Stimulated activated CD8-positive, alpha-beta memory T cell treated with anti-CD3 and anti-CD28 coated beads, Interleukin-7, amount 100 ng/mL, for 4 hours (primary cell): ENCODE measurements around the gene TMEM187.

Experiments
- DNase-seq, 2 donors: peaks; one replicate each; pipeline ENCODE4 v3.0.0-alpha.2; 2020; ENCODE audit warnings: low read depth in 2 of 2

TMEM187 gene

DNA sequence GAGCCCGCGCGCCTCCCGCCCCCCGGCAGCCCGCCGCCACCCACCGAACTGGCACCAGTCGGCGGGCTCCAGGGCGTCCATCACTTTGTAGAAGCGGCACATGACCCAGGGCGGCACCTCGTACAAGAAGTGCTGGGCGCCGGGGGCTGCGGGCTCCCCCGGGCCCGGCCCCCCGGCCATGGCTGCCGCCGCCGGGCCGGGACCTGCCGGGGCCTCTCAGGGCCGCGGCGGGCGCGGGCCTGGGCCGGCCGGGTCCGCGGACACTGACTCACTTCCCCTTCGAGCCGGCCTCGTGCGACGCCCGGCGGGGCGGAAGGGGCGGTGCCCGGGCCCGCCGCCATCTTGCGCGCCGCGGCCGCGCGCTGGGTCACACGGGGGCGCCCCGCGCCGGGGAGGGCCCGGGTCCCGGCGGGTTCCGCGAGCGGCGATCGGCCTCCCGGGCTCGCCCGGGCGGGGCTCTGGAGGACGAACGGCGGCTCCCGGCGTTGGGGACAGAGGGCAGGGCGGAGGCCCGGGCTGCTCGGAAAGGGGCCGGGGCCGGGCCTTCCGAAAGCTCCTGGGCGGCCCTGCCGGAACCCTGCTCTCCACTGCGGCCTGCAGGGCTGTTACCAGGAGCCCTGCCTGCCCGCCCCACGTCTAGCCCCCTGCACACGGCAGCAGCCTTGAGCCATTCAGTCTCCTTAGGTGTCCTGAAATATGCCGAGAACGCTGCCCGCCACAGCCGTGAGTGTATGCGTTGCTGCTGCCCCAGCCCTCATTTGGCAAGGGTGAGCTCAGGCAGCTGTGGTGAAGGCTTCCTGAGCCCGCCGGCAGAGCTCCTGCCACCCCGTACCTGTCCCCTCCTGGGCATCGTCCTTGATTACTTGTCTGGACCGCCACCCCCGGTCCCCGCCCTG is 47.3 kb downstream of the TMEM187 start, which contains the start of gene IRAK1:
Gene IRAK1 (minus strand): TSS at position 270 of the 896 bp plus-strand sequence. CDS start 90 bp downstream, at position 180.
- peak in 1 of 2 donors; percentile 49 for DNase-seq

DNA sequence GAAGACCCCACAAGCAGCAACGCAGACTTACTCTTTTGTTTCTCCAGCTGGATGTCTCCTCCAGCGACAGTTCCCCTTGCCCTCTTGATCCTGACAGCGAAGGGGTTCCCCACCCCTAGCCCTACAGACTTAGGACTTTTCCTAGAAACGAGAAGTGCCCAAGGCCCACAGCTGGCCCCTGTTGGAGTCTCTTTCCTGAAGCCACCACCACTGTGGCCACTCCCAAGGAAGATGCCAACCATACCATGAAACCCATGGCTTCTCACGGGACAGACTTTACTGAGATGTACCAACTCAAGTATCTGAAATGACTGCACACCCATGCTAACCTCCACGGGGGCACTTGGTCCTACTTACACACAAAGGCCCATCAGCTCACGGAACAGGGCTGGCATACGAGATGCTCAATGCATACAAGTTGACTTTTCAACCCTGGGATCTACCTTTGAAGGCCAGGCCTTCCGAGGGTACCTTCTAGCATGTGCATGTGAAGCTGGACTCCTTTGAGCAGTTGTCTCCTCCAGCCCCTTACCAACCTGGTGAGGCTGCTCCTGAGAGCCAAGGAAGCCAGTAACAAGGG is 48.1 kb downstream of the TMEM187 start:
- DNase-seq, result no peak

DNA sequence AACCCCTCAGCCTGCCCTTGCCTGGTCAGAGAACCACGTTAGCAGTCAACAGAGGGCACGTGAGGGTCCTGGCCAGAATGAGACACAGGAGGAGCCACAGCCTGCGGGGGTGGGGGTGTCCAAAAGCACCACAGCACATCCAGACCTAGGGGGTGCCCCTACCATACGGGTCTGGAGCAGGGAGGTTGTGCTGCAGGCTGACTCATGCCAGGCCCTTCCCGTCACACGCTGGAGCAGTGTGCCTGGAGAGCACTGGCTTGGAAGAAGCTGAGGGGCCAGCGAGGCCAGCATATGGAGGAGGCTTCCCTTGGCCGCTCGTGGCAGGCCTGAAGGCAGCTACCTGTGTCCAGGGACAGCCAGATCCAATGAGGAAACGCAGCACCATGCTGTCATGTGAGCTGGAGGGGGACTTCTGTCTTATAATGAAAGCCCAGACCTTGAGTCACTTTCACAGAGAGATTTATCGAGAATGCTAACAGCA is 48.6 kb downstream of the TMEM187 start:
- no peak for DNase-seq

DNA sequence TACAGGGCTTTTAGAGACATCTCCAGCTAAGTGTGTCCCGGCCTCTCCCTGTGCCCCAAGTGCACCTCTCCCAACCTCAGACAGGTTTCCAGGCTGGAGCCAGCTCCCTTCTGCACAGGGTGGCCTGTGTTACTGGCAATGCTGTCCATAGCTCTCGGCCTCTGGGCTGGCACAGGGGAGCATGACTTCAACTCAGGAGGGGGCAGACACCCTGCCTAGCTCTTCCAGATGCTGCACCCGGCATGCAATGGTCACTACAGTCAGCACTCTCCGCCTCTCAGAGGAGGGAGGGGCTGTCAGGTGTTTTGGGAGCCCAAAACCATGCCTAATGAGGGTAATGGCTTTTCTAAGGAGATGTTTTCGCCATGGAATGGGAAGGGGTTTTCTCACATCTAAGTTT is 49.6 kb downstream of the TMEM187 start:
- DNase-seq, result no peak

DNA sequence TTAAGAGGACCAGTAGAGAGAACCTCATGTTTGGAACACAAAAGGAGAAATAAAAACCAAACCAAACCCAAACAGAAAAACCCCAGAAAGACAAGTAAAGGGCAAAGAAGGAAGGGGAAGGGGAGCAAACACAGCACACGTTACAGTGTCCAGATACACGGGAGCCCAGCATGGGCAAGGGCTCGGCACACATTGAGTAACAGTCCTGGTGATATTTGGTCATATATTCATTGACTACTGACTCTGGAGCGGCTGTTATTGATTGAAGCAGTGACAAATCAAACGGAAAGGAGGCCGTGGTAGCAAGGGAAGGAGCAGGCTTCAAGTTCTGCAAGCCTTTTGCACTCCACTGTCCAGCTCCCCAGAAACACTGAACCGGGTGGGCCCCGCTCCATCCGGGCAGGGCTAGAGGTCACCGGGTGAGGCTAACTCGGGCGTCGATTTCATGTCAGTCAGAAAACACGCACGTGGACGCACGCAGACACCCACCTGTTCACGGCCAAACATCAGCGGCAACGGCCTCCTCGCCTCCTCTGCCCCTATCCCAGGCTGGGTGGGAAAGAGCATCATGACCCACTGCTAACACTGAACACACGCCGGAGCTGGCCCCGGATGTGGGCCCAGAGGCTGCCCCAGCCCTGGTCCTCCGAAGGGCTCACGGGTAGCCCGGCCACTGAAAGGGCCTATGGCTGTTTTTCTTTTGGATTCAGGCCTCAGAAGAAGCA is 50.9 kb downstream of the TMEM187 start:
- DNase-seq, result no peak

DNA sequence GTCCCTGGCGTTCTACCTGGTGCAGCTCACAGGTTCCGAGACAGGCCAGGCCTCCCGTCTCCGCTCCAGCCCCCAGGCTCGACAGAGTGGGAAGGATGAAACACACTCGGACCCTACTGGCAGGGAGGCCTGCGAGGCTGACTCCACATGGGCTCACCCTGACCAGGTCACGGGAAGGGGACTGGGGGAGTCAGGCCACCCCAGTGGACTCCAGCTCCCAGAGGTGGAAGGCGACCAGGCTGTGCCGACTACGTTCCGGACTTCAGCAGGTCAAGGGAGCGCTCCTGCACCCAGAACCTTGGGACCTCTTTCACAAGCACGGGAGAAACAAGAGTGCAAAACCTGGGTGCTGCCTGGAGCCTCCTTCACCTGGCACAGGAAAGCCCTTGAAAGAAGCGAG is 51.7 kb downstream of the TMEM187 start:
- no peak for DNase-seq

DNA sequence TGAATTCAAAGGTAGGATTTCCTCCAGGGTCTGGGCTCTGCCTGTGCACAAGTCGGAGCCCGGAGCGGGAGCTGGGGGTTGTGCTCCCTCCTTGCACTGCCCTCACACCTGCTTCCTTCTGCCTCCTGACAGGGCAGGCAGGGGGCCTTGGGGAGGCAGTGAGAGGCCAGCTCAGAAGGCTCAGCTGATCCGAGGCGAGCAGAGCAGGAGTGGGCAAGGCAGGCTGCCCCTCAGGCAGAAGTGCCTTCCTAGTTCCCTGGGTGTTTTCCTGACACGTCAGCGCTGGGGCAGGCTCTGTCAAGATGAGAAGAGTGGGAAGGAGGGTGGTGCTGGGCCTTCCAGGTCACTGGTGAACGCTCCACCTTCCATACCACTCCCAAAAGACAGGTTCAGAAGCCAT is 52.7 kb downstream of the TMEM187 start:
- DNase-seq, result no peak

DNA sequence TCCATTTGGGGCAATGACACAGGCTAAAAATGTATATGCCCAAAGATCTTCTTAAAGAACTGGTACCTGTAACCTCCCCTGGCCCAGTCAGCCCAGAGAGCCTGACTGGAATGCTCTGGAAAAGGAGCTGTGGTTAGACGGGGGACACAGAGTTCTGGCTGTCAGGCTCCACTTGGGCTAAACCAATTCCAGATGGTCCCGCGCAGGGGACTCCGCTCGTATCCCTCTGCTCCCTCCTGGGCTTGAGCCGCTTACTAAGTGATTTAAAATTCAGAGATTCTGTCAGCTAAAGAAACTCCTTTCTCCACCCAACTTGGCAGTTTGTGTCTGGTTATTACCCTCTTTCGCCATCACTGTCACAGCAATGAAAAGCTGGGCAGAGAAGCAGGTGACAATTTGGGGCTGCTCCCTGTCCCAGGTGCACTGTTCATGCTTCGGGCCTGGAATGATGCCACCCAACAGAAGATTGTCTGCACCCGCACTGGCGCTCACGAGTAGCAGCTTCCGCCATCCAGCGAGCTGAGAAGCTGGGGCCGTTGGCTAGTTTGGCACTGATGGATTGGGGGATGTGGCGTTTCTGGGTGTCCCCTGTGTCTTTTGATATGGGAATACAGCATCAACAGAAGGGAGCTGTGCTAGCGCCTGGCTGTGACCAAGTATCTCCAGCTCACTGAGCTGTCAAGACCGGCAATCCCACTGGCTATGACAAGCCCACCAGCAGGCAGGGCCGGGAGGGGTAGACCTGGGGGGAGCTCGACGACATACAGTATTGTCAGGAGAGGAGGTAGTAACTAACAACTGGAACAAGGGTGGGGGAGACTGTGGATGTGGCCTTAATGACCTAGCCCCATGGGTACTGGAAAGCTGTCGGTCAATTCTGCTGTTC is 53.8 kb downstream of the TMEM187 start:
- no peak for DNase-seq

DNA sequence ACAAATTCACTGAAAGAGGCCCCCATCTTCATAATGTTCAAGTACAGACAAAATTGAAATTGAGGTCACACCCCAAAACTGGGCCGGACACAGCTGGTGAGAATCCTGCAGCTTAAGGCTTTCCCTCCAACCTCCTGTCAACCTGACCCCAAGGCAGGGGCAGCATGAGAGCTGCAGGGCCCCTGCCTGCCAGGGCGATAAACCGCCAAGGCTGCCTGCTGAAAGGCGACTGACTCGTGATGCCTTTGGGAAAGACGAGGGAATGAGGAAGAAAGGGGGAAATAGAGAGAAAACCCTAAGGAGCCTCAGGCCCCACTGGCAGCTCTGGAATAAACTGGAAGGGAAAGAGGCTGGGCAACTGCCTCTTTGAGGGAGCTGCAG is 54.5 kb downstream of the TMEM187 start:
- no peak for DNase-seq

DNA sequence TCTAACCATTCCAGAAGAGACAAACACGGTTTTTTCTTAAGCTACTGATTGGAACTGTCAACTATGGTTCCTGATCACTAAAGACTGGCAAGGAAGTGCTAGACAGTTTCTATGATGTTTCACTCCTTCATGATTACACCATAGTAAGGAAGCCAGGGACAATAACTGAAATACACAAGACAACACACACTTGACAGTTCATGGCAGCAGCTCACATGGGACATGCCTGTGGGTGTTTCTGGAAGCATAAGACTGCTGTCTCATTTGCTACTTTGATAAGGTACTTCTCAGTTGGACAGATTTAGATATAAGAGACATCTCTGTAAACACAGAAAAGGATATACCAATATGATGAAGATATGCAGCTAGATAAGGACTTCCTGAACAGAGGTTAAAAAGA is 55.4 kb downstream of the TMEM187 start:
- no peak for DNase-seq

DNA sequence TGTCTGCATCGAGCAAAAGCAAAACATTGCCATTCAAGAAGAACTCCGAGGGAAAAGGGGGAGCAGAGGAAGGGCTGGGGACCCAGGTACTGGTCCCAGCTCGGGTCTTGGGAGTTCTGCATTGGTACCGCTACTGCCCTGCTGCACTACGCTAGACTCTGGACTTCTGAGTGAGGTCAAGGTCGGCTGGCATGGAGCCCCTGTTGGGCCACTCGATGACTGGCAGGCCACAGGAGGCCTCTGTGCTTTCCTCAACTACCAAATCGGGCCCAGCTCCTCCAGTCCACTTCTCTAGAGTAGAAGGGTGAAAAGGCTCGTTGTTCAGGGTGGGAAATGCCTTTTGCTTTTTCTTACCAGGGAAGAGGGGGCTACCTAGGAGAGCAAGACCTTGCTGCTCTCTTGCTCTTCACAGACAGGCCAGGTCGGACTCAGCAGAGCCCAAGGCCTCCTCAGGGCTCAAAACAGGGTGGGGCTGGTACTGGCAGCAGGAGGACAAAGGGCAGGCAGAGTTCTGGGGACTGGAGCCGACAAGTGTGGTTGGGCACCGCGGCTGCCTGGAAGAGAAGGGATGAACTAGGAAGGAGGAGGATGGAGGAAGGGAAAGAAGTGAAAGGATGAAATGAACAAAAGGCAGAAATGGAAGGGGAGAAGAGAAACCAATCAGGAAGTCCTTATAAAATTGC is 56.1 kb downstream of the TMEM187 start:
- no peak for DNase-seq

DNA sequence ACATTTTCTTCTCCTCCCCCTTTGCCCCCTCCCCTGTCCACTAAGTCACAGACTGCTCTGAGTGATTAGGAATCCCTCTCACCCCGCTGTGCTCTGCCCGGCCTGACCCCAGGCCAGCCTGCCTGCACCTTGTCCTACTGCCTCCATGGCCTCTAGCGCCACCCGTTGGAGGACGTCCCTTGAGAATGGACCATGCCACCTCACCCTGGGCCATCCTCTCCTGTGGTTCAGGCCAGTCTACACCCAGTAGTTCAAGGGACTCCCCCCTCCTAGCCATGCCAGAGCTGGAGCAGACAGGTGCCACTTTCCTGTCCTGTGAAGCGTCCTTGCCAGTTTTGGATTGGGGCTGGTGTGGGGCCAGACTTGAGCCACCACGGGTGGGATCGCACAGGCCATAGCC is 56.9 kb downstream of the TMEM187 start:
- DNase-seq, result no peak

DNA sequence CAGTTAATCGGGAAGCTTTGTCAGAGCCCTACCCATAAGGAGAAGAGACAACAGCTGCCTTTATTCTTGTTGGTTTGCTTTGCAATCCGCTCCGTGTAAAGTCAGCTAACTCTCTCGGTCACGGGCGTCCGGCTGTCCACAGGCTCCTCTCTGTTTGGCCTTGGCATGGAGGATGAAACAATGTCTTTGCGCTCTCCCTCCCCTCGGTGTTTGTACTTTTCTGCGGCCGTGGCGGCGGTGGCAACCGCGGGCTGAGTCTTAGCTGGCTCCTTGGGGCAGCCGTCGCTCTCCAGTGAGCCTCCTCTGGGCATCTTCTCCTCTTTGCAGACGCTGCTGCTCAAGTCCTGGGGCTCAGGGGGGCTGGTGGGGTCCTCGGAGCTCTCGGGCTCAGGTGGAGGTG is 57.7 kb downstream of the TMEM187 start:
- DNase-seq, result no peak

DNA sequence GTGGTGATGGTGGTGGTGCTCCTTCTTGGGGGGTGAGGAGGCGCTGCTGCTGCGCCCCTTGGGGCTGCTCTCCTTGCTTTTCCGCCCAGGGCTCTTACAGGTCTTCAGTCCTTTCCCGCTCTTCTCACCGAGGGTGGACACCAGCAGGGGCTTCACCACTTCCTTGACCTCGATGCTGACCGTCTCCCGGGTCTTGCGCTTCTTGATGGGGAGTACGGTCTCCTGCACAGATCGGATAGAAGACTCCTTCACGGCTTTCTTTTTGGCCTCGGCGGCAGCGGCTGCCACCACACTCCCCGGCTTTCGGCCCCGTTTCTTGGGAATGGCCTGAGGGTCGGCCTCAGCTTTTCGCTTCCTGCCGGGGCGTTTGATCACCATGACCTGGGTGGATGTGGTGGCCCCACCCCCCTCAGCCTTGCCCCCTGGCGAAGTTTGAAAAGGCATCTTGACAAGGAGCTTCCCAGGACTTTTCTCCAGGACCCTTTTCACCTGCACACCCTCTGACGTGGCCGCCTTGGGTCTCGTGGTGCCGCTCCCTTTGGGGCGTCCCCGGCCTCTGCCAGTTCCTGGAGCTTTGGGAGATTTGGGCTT is 58.3 kb downstream of the TMEM187 start:
- DNase-seq, result no peak

DNA sequence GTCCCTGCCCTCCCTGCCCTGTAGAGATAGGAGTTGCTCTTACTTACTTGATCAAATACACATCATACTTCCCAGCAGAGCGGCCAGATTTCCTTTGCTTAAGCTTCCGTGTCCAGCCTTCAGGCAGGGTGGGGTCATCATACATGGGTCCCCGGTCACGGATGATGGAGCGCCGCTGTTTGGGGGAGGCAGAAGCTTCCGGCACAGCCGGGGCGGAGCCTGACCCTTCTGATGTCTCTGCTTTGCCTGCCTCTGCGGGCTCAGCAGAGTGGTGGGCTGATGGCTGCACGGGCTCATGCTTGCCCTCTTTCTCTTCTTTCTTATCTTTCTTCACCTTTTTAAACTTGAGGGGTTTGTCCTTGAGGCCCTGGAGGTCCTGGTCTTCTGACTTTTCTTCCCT is 59.6 kb downstream of the TMEM187 start:
- DNase-seq, result no peak

DNA sequence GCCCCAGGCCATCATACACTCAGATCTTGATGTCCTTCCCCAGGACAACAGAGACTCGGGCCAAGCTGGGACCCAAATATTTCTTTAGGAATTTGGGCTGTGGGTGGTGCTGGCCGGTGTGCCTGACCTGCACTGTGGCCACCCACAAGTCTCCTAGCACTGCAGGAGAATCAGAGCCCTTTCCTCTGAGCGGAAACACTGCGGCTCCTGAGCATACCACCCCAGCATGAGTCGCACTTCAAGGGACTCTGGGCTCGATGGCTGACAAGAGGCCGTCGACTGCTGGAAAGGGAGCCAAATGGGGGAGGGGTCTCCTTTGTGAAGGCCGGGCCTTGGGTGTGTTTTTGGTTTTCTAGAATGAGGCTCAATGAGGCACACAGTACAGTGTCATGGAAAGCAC is 60.1 kb downstream of the TMEM187 start:
- no peak for DNase-seq
